NCI-H524 (cell line): ENCODE data around the gene MLX.
"Not testable (repeated sequence)": the region's sequence is repeated elsewhere in the genome, so short reads cannot be mapped to it uniquely, and the experiment has no call there.

Source experiments
- DNase-seq, 2 experiments: peaks; one replicate each; lab custom pipeline; 2025; lab: John Stamatoyannopoulos, UW

The MLX gene

GRCh38 chr17:42555122-42555622 lies 11.7 kb upstream of the MLX start:
- DNase-seq = no peak

- not testable (repeated sequence) for DNase-seq
These were observed 10.8 kb upstream of the MLX start for GRCh38 chr17:42555961-42556617.

- DNase-seq = no peak
These were observed 7.8 kb upstream of the MLX start for GRCh38 chr17:42559075-42559474.

- no peak for DNase-seq
These were observed 6.7 kb upstream of the MLX start for GRCh38 chr17:42560246-42560645.

GRCh38 chr17:42561897-42562387 lies 5.0 kb upstream of the MLX start, which contains the start of gene COASY:
Gene COASY, plus strand, starts transcription at chr17:42562148. Its CDS starts 475 bp downstream, at chr17:42562623.
- peak; percentile 96 to 99 for DNase-seq

GRCh38 chr17:42562388-42563142 lies 4.3 kb upstream of the MLX start:
- DNase-seq = no peak

- DNase-seq = no peak
These were observed 3.8 kb upstream of the MLX start for GRCh38 chr17:42563143-42563509.

GRCh38 chr17:42563543-42563942 lies 3.4 kb upstream of the MLX start:
- no peak for DNase-seq

GRCh38 chr17:42563950-42564349 lies 3.0 kb upstream of the MLX start:
- no peak for DNase-seq

- no peak for DNase-seq
These were observed 1.9 kb upstream of the MLX start for GRCh38 chr17:42564815-42565522.

- no peak for DNase-seq
These were observed 1.2 kb upstream of the MLX start for GRCh38 chr17:42565523-42566214.

- DNase-seq = no peak
These were observed 551 bp upstream of the MLX start for GRCh38 chr17:42566215-42566882.

- DNase-seq = no peak
These were observed 1.6 kb downstream of the MLX start for GRCh38 chr17:42568341-42569111.

GRCh38 chr17:42571435-42572225 lies 4.7 kb downstream of the MLX start:
- no peak for DNase-seq

- no peak for DNase-seq
These were observed 6.2 kb downstream of the MLX start for GRCh38 chr17:42573095-42573494.

- no peak for DNase-seq
These were observed 7.6 kb downstream of the MLX start for GRCh38 chr17:42574463-42574862.

- peak; percentile 19 to 45 for DNase-seq
These were observed 10.2 kb downstream of the MLX start for GRCh38 chr17:42577140-42577531.

GRCh38 chr17:42577532-42578281 lies 10.8 kb downstream of the MLX start, which contains the start of gene PSMC3IP:
Gene PSMC3IP, minus strand, starts transcription at chr17:42577729. Its CDS starts 43 bp downstream, at chr17:42577686.
- peak; percentile 88 to 94 for DNase-seq
